ENCODE data around the gene MACROD2.

MACROD2 gene

DNA sequence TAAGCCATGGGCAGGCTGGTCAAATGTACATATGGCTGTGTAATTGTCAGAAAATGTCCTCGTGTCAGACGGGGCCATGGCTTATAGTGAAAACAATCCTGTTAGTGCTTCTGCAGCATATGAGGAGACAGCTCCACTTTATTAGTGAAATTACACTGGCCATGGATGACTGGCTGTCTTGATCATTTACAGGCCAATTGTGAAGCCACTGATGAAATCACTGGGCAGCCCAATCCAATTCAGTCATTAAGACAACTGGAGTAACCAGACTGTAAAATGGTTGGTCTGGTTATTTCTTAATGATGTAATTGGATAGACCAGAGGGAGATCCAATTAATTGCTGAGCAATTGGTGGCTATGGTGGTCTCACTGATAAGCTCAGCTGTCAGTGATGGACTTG lies 1828.4 kb downstream of the MACROD2 start:
- H3K36me3 ChIP-seq (ENCODE audit: low read length) = no peaks in the 10 kb centered on the region
- H3K9me2 ChIP-seq (replicated peaks; ENCODE audit: insufficient read depth, low read length) = no peaks in the 10 kb centered on the region
- no peak overlapping the region for H3K4me3 ChIP-seq (ENCODE audit: insufficient read depth, low read length, poor library complexity, severe bottlenecking)
- no peak overlapping the region for H2AFZ ChIP-seq (ENCODE audit: low read depth, low read length, severe bottlenecking)
- H3F3A ChIP-seq (ENCODE audit: insufficient read depth) = no peaks in the 10 kb centered on the region
- H3K9ac ChIP-seq (ENCODE audit: low read length) = no peak overlapping the region
- no peaks in the 10 kb centered on the region for H3K79me2 ChIP-seq (ENCODE audit: insufficient read depth, low read length)
- H3K4me2 ChIP-seq (ENCODE audit: low read depth, low read length, poor library complexity, severe bottlenecking) = no peak overlapping the region
- H3K27me3 ChIP-seq (ENCODE audit: low read length) = no peaks in the 10 kb centered on the region
- no peaks in the 10 kb centered on the region for H4K20me1 ChIP-seq (ENCODE audit: low read depth, low read length)
- TF ChIP-seq, protein P1, sequence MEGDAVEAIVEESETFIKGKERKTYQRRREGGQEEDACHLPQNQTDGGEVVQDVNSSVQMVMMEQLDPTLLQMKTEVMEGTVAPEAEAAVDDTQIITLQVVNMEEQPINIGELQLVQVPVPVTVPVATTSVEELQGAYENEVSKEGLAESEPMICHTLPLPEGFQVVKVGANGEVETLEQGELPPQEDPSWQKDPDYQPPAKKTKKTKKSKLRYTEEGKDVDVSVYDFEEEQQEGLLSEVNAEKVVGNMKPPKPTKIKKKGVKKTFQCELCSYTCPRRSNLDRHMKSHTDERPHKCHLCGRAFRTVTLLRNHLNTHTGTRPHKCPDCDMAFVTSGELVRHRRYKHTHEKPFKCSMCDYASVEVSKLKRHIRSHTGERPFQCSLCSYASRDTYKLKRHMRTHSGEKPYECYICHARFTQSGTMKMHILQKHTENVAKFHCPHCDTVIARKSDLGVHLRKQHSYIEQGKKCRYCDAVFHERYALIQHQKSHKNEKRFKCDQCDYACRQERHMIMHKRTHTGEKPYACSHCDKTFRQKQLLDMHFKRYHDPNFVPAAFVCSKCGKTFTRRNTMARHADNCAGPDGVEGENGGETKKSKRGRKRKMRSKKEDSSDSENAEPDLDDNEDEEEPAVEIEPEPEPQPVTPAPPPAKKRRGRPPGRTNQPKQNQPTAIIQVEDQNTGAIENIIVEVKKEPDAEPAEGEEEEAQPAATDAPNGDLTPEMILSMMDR (IDR thresholded peaks at IDR 0.05; ENCODE audit: insufficient read depth, low read length, poor library complexity, severe bottlenecking) = no peak
- TF ChIP-seq EZH2phosphoT487 (conservative IDR thresholded peaks at IDR 0.05; ENCODE audit: low read length) = no peak
- H3K9me3 ChIP-seq (ENCODE audit: insufficient read depth, low read length) = no peaks in the 10 kb centered on the region
- H3K27ac ChIP-seq (ENCODE audit: low read depth, low read length) = no peak overlapping the region

DNA sequence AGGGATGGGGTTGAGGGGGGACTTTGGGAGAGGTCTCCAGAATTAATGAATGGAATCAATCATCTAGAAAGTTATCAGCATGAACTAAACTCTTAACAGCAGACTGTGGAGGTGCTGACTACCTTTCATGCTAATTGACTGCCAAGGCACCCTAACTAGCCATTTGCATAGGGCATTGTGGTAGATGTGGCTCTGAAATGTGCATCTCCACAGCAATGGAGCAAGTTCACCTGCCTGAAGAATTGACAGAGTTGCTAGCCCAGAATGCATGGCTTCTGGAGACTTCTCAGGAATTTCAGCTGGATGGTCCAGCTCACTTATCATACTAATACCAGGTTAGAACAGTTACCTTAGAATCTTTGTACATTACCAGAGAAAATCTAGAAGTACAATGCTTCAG lies 1832.3 kb downstream of the MACROD2 start:
- Histone ChIP-seq H4K20me1 (ENCODE audit: low read depth, low read length) (no peaks in the 10 kb centered on the region), H3K27me3 (ENCODE audit: low read length) (peaks cover 5% of the 10 kb centered on the region; the same call in 1 of the 2 replicates), H3K9ac (ENCODE audit: low read length) (no peak overlapping the region), H3F3A (ENCODE audit: insufficient read depth) (no peaks in the 10 kb centered on the region), H3K27ac (ENCODE audit: low read depth, low read length) (no peak overlapping the region), H2AFZ (ENCODE audit: low read depth, low read length, severe bottlenecking) (no peak overlapping the region), H3K79me2 (ENCODE audit: insufficient read depth, low read length) (no peaks in the 10 kb centered on the region), H3K4me2 (ENCODE audit: low read depth, low read length, poor library complexity, severe bottlenecking) (no peak overlapping the region), H3K4me3 (ENCODE audit: insufficient read depth, low read length, poor library complexity, severe bottlenecking) (no peak overlapping the region), H3K9me3 (ENCODE audit: insufficient read depth, low read length) (no peaks in the 10 kb centered on the region), H3K36me3 (ENCODE audit: low read length) (no peaks in the 10 kb centered on the region), H3K9me2 (replicated peaks; ENCODE audit: insufficient read depth, low read length) (no peaks in the 10 kb centered on the region)
- TF ChIP-seq, protein P1 (IDR thresholded peaks at IDR 0.05; ENCODE audit: insufficient read depth, low read length, poor library complexity, severe bottlenecking) = no peak
- TF ChIP-seq EZH2phosphoT487 (conservative IDR thresholded peaks at IDR 0.05; ENCODE audit: low read length) = no peak

DNA sequence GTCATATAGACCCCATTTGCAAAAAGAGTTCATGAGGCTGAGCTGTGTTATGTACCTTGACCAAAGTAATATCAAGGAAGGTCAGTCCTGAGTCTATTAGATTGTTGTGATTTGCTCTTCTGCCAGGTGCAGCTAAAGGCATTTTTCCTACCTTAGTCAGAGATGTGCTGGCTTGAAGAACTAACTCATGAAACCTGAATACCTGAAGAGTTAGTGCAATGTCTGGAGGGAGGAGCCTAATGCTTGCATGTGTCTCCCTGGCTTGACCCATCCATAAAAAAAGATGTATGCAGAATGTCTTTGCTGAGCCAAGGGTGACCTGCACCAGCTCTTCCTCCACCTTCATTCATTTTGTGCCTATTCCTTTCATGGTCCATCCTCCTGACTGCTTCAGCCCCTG lies 1835.9 kb downstream of the MACROD2 start:
- Histone ChIP-seq H3F3A (ENCODE audit: insufficient read depth) (no peaks in the 10 kb centered on the region), H3K9me2 (replicated peaks; ENCODE audit: insufficient read depth, low read length) (no peaks in the 10 kb centered on the region), H3K4me3 (ENCODE audit: insufficient read depth, low read length, poor library complexity, severe bottlenecking) (no peak overlapping the region), H3K9me3 (ENCODE audit: insufficient read depth, low read length) (no peaks in the 10 kb centered on the region), H2AFZ (ENCODE audit: low read depth, low read length, severe bottlenecking) (no peak overlapping the region), H3K27ac (ENCODE audit: low read depth, low read length) (no peak overlapping the region), H3K36me3 (ENCODE audit: low read length) (no peaks in the 10 kb centered on the region), H3K9ac (ENCODE audit: low read length) (no peak overlapping the region), H3K4me2 (ENCODE audit: low read depth, low read length, poor library complexity, severe bottlenecking) (no peak overlapping the region), H4K20me1 (ENCODE audit: low read depth, low read length) (no peaks in the 10 kb centered on the region), H3K27me3 (ENCODE audit: low read length) (peaks cover 5% of the 10 kb centered on the region; the same call in 1 of the 2 replicates), H3K79me2 (ENCODE audit: insufficient read depth, low read length) (no peaks in the 10 kb centered on the region)
- TF ChIP-seq, protein P1 (IDR thresholded peaks at IDR 0.05; ENCODE audit: insufficient read depth, low read length, poor library complexity, severe bottlenecking) = no peak
- TF ChIP-seq EZH2phosphoT487 (conservative IDR thresholded peaks at IDR 0.05; ENCODE audit: low read length) = no peak
